Gastroesophageal sphincter (tissue), 4 donors: ENCODE data around the gene DCBLD1. TPM values are rescaled to one million over a fixed set of nuclear protein-coding genes. Genes with fewer than 3 reads are reported as not detected.

Experiments used
- ATAC-seq: fragments of 150-250 bp; one replicate; pipeline ENCODE4 v1.9.1; 2016; ENCODE audit warnings: mild to moderate bottlenecking, moderate library complexity
- H3K27ac ChIP-seq, 4 donors: fragments of 200-600 bp; sonication (generic) in 3 of 4; 1 replicate in 3 of 4; 2 replicates in 1 of 4; pipeline ENCODE4 v1.5.1; 2016 to 2019
- H3K27me3 ChIP-seq: fragments of 200-600 bp; sonication (generic); one replicate; pipeline ENCODE4 v1.5.1; 2019
- H3K36me3 ChIP-seq, 2 donors: fragments of 200-600 bp; sonication (generic); one replicate each; pipeline ENCODE4 v1.5.1; 2019; ENCODE audit warnings: control low read depth in 1 of 2
- H3K4me1 ChIP-seq, 3 donors: fragments of 200-600 bp; sonication (generic); 1 replicate in 2 of 3; 2 replicates in 1 of 3; pipeline ENCODE4 v1.5.1; 2016 to 2019; ENCODE audit warnings: control low read depth in 2 of 3
- H3K4me3 ChIP-seq, 2 donors: fragments of 200-600 bp; sonication (generic); one replicate each; pipeline ENCODE4 v1.5.1; 2019; ENCODE audit warnings: mild to moderate bottlenecking in 1 of 2, moderate library complexity in 1 of 2
- H3K9me3 ChIP-seq, 3 donors: fragments of 200-600 bp; sonication (generic); one replicate each; pipeline ENCODE4 v1.5.1; 2017 to 2019; ENCODE audit warnings: control low read depth in 2 of 3
- CTCF ChIP-seq, 4 experiments: fragments of 200-600 bp in 2 of 4; fragments of 450-650 bp in 2 of 4; sonication (generic) in 1 of 4; IDR thresholded peaks; one replicate each; pipeline ENCODE4 v1.5.1; 2017 to 2019; ENCODE audit warnings: antibody characterized with exemption in 4 of 4, mild to moderate bottlenecking in 2 of 4, moderate library complexity in 2 of 4
- EP300 ChIP-seq: sonication (generic); formaldehyde crosslinking; IDR thresholded peaks from one replicate; pipeline ENCODE4 v1.6.1; 2017; ENCODE audit warnings: antibody characterized with exemption, mild to moderate bottlenecking
- POLR2A ChIP-seq, 2 donors: fragments of 450-650 bp; IDR thresholded peaks; one replicate each; pipeline ENCODE4 v1.6.1; 2017; ENCODE audit warnings: antibody characterized with exemption in 2 of 2, mild to moderate bottlenecking in 2 of 2, moderate library complexity in 1 of 2
- POLR2AphosphoS5 ChIP-seq: sonication (generic); formaldehyde crosslinking; IDR thresholded peaks from one replicate; pipeline ENCODE4 v1.6.1; 2017; ENCODE audit warnings: antibody characterized with exemption
- WGBS, 2 donors: methylation state at CpG; one replicate each; pipeline ENCODE4 v1.1.5; 2018; ENCODE audit warnings: low coverage in 1 of 2; 5-methylcytosine and 5-hydroxymethylcytosine counted together
- total RNA-seq, 4 donors: library from RNA; depleted of rRNA; stranded (reverse); fragments of >200 nt; gene quantifications; one replicate each; pipeline ENCODE4 v1.1.0, GENCODE V29; 2016

Gene DCBLD1
- total RNA-seq, 4 donors from 2014 or later: 5.0 to 10.9 (median 8.3) TPM

- no peaks in the 10 kb centered on the region for H3K36me3 ChIP-seq
- peaks cover 0 to 6% (median 4%) of the 10 kb centered on the region in 3 donors for H3K4me1 ChIP-seq
- no peaks in the 10 kb centered on the region for H3K27me3 ChIP-seq
- TF ChIP-seq POLR2A (IDR thresholded peaks at IDR 0.05) (no peak), CTCF (IDR thresholded peaks at IDR 0.05) (no peak), EP300 (no peak), POLR2AphosphoS5 (no peak)
- no peak overlapping the region for H3K27ac ChIP-seq
- no peak overlapping the region for H3K4me3 ChIP-seq
- WGBS, 2 donors: 100% methylated on average over 1 of the region's 2 CpGs; no CpG with 5 or more reads in 1 of the 2 donors
- no peak for ATAC-seq
- H3K9me3 ChIP-seq: no peaks in the 10 kb centered on the region
Measured at GRCh38 chr6:117489003-117489402, 6.5 kb downstream of the DCBLD1 start.

DNA sequence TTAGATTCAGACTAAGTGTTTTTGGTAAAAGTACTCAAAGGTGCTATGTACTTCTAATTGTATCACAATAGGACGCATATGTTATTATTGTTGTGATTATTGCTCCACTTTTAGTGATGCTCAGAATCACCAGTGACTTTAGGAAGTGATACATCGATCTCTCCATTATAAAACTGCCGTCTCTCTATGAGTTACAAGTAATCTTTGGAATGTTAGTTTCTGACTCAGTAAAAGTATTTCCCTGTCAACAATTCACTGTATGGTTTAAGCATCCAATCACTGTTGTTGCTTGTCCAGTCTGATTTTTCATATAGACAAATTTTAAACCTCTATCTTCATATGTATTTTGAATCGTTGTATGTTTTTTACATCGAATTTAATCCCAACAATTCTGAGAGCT is 9.4 kb downstream of the DCBLD1 start:
- no peak for ATAC-seq
- H3K36me3 ChIP-seq: no peaks in the 10 kb centered on the region
- no peaks in the 10 kb centered on the region for H3K4me1 ChIP-seq
- 83 to 88% methylated on average over 4 to 5 of the region's 5 CpGs for WGBS, 2 donors
- H3K27me3 ChIP-seq: no peaks in the 10 kb centered on the region
- H3K27ac ChIP-seq: no peak overlapping the region
- no peaks in the 10 kb centered on the region for H3K9me3 ChIP-seq
- no peak for TF ChIP-seq POLR2AphosphoS5
- TF ChIP-seq EP300: no peak
- TF ChIP-seq CTCF (IDR thresholded peaks at IDR 0.05): no peak
- TF ChIP-seq POLR2A (IDR thresholded peaks at IDR 0.05): no peak
- H3K4me3 ChIP-seq: no peak overlapping the region

- Histone ChIP-seq H3K27me3 (no peaks in the 10 kb centered on the region), H3K27ac (no peak overlapping the region), H3K4me1 (peaks cover 0 to 11% (median 2%) of the 10 kb centered on the region in 3 donors), H3K4me3 (no peak overlapping the region), H3K9me3 (no peaks in the 10 kb centered on the region), H3K36me3 (no peaks in the 10 kb centered on the region)
- 81 to 100% methylated on average over 2 of the region's 2 CpGs for WGBS, 2 donors
- no peak for TF ChIP-seq CTCF (IDR thresholded peaks at IDR 0.05)
- no peak for TF ChIP-seq POLR2AphosphoS5
- no peak for TF ChIP-seq EP300
- TF ChIP-seq POLR2A (IDR thresholded peaks at IDR 0.05): no peak
- no peak for ATAC-seq
Measured at GRCh38 chr6:117493470-117493869, 11.0 kb downstream of the DCBLD1 start.

DNA sequence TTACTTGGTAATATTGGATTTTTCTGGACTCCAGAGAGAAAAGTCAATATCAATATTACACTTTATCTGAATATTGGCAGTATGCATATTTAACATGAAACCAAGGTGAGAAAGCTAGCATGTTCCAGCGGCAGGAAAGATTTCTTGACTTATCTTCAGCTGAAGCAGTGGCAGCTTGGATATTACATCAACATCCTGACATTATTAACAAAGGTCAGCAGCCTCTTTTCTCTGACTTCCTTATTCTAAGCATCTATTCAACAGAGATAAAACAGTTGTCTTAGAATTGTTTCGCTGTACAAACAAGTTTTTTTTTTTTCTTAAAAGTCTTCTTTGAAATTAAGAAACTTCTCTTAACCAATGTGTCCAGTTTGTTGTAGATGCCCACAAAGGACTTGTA is 11.8 kb downstream of the DCBLD1 start:
- no peaks in the 10 kb centered on the region for H3K27me3 ChIP-seq
- H3K4me3 ChIP-seq: no peak overlapping the region
- H3K36me3 ChIP-seq: no peaks in the 10 kb centered on the region
- peaks cover 0 to 16% (median 2%) of the 10 kb centered on the region in 3 donors for H3K4me1 ChIP-seq
- H3K9me3 ChIP-seq: no peaks in the 10 kb centered on the region
- 46 to 54% methylated on average over 2 of the region's 2 CpGs for WGBS, 2 donors
- H3K27ac ChIP-seq: no peak overlapping the region
- no peak for ATAC-seq
- TF ChIP-seq CTCF (IDR thresholded peaks at IDR 0.05): no peak
- no peak for TF ChIP-seq POLR2AphosphoS5
- TF ChIP-seq POLR2A (IDR thresholded peaks at IDR 0.05): no peak
- TF ChIP-seq EP300: no peak

DNA sequence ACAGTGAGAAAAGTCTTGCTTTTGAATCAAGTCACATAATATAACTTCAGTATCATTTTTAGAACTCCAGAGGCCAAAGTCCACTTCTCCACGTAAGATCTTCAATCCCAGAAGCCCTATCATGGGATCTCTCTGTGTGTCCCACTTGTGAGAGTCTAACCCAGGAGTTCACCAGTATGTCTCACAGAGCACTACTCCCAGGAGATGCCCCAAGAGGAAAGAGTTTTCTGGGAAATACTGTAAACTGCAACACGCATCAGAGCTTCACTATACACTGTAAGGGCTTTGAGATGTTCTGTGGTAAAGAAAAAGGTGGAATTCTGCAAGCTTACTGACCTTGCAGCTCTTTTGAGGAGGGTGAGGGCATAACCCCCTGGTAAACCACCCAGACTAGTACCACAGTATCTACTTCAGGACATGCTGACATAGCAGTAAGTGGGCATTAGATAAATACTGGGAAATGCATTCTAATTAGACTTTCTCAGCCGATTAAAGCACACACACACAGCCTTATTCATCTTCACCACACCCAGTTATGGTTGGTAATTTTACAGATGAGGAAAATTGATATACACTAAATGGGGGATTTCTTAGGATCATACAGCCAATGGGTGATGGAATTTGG is 12.3 kb downstream of the DCBLD1 start:
- no peaks in the 10 kb centered on the region for H3K9me3 ChIP-seq
- H3K36me3 ChIP-seq: no peaks in the 10 kb centered on the region
- no peak overlapping the region for H3K4me3 ChIP-seq
- H3K27me3 ChIP-seq: no peaks in the 10 kb centered on the region
- peak overlapping the region in 1 of 4 donors; percentile 14 for H3K27ac ChIP-seq
- ATAC-seq: no peak
- TF ChIP-seq POLR2AphosphoS5: no peak
- no peak for TF ChIP-seq CTCF (IDR thresholded peaks at IDR 0.05)
- no peak for TF ChIP-seq EP300
- TF ChIP-seq POLR2A (IDR thresholded peaks at IDR 0.05): no peak
- H3K4me1 ChIP-seq: peaks cover 0 to 16% (median 2%) of the 10 kb centered on the region in 3 donors
- 77 to 100% methylated on average over 1 to 3 of the region's 3 CpGs for WGBS, 2 donors
